Tongue (tissue), 2 donors: Measurements from ENCODE around the gene SEZ6L2. TPM values are rescaled to one million over a fixed set of nuclear protein-coding genes. Genes with fewer than 3 reads are reported as not detected.
A peak's percentile ranks its signal among the peaks of the same experiment; 100 is the strongest.
"Not testable (repeated sequence)": the region's sequence is repeated elsewhere in the genome, so short reads cannot be mapped to it uniquely, and the experiment has no call there.

Experiments
- DNase-seq: peaks from one replicate; pipeline ENCODE4 v3.0.0-alpha.2; 2015
- total RNA-seq: library from RNA; depleted of rRNA; stranded (reverse); fragments of >200 nt; gene quantifications from one replicate; pipeline ENCODE4 v1.2.3, GENCODE V29; 2014

SEZ6L2 gene
- total RNA-seq, 1 donor from 2014 or later, result 4.7 TPM

- DNase-seq, result no peak
Measured at GRCh38 chr16:29849505-29849904, 49.8 kb downstream of the SEZ6L2 start.

- DNase-seq, result peak; percentile 68
Measured at GRCh38 chr16:29848420-29849297, 50.7 kb downstream of the SEZ6L2 start.

GRCh38 chr16:29845656-29846055, 53.7 kb downstream of the SEZ6L2 start:
- no peak for DNase-seq

GRCh38 chr16:29844575-29845331, 54.6 kb downstream of the SEZ6L2 start:
- no peak for DNase-seq

GRCh38 chr16:29843931-29844330, 55.4 kb downstream of the SEZ6L2 start:
- DNase-seq, result no peak

- DNase-seq, result no peak
Measured at GRCh38 chr16:29842732-29843346, 56.5 kb downstream of the SEZ6L2 start.

- no peak for DNase-seq
Measured at GRCh38 chr16:29841631-29842030, 57.7 kb downstream of the SEZ6L2 start.

GRCh38 chr16:29840240-29840639, 59.1 kb downstream of the SEZ6L2 start:
- no peak for DNase-seq

GRCh38 chr16:29839822-29840221, 59.5 kb downstream of the SEZ6L2 start:
- DNase-seq, result no peak

- DNase-seq, result no peak
Measured at GRCh38 chr16:29837841-29838240, 61.5 kb downstream of the SEZ6L2 start.

GRCh38 chr16:29836623-29837022, 62.7 kb downstream of the SEZ6L2 start:
- DNase-seq, result no peak

GRCh38 chr16:29835926-29836325, 63.4 kb downstream of the SEZ6L2 start:
- no peak for DNase-seq

- DNase-seq, result no peak
Measured at GRCh38 chr16:29834079-29834478, 65.3 kb downstream of the SEZ6L2 start.

GRCh38 chr16:29833219-29833618, 66.1 kb downstream of the SEZ6L2 start:
- DNase-seq, result not testable (repeated sequence)

- DNase-seq, result no peak
Measured at GRCh38 chr16:29831490-29831889, 67.9 kb downstream of the SEZ6L2 start.

GRCh38 chr16:29830774-29831173, 68.6 kb downstream of the SEZ6L2 start:
- no peak for DNase-seq

GRCh38 chr16:29826342-29826695, 73.0 kb downstream of the SEZ6L2 start:
- no peak for DNase-seq

GRCh38 chr16:29825145-29826044, 74.0 kb downstream of the SEZ6L2 start:
- peak; percentile 44 for DNase-seq

GRCh38 chr16:29824589-29825144, 74.7 kb downstream of the SEZ6L2 start:
- DNase-seq, result no peak

GRCh38 chr16:29821643-29822115, 77.7 kb downstream of the SEZ6L2 start:
- no peak for DNase-seq
